Activated CD4-positive, alpha-beta T cell treated with anti-CD3 and anti-CD28 coated beads, Interleukin-2, amount 10 ng/mL, durations not matched to agents 24 days and 14 days (primary cell): ENCODE data around the gene METTL18. TPM values are rescaled to one million over a fixed set of nuclear protein-coding genes. Genes with fewer than 3 reads are reported as not detected.

Source experiments
- DNase-seq: peaks from one replicate; pipeline ENCODE4 v3.0.0; 2022
- H3K27ac Mint-ChIP-seq: one replicate; pipeline ENCODE4 v1.8.0; 2022; ENCODE audit warnings: mild to moderate bottlenecking, mixed read lengths
- H3K27me3 Mint-ChIP-seq: one replicate; pipeline ENCODE4 v1.8.0; 2022; ENCODE audit warnings: mixed read lengths
- H3K36me3 Mint-ChIP-seq: one replicate; pipeline ENCODE4 v1.8.0; 2022; ENCODE audit warnings: low read depth, mild to moderate bottlenecking, mixed read lengths
- H3K4me1 Mint-ChIP-seq: one replicate; pipeline ENCODE4 v1.8.0; 2021; ENCODE audit warnings: mixed read lengths
- H3K4me3 Mint-ChIP-seq: one replicate; pipeline ENCODE4 v1.8.0; 2022; ENCODE audit warnings: mild to moderate bottlenecking, moderate library complexity, mixed read lengths
- H3K9me3 Mint-ChIP-seq: one replicate; pipeline ENCODE4 v1.8.0; 2021; ENCODE audit warnings: mixed read lengths
- intact Hi-C: fragments of 100-400 bp; cut with micrococcal nuclease; formaldehyde crosslinking; loops from one replicate; pipeline ENCODE4 v1.15.1; 2023
- total RNA-seq: library from RNA; stranded (reverse); gene quantifications from 2 replicates; pipeline ENCODE4 v1.2.3, GENCODE V29; 2022

The METTL18 gene
- total RNA-seq, 1 donor from 2014 or later, result 9.3 TPM

GRCh38 chr1:169809370-169810095 is 14.8 kb upstream of the METTL18 start:
- H3K36me3 Mint-ChIP-seq, result peaks cover 34% of the 10 kb centered on the region
- peaks cover 4% of the 10 kb centered on the region for H3K9me3 Mint-ChIP-seq
- H3K4me3 Mint-ChIP-seq, result no peak overlapping the region
- intact Hi-C loops, result loop anchor here (1.0 to 5.0 kb wide), 4 partner anchors 97 to 257 kb away; partner anchors contain the start of genes F5 and SELL
- peak; percentile 63 for DNase-seq
- no peak overlapping the region for H3K27ac Mint-ChIP-seq
- peaks cover 7% of the 10 kb centered on the region for H3K4me1 Mint-ChIP-seq
- no peaks in the 10 kb centered on the region for H3K27me3 Mint-ChIP-seq

DNA sequence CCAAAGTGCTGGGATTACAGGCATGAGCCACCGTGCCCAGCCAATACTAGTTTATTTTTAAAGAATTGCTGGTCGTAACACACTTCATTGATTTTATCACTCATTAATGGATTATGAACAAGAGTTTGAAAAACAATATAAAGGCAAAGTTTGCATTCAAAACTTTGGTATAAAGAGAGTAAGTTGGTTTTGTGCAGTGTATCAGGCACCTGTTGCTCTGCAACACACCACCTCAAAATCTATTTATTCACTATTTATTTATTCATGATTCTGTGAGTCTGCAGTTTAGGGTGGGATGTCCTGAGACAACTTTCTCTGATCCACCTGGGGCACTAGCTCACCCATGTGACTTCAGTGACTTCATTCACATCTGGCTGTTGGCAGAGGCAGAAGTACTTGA is 10.2 kb upstream of the METTL18 start:
- no peak overlapping the region for H3K4me3 Mint-ChIP-seq
- no peaks in the 10 kb centered on the region for H3K27me3 Mint-ChIP-seq
- H3K27ac Mint-ChIP-seq, result no peak overlapping the region
- no peaks in the 10 kb centered on the region for H3K9me3 Mint-ChIP-seq
- peaks cover 41% of the 10 kb centered on the region for H3K36me3 Mint-ChIP-seq
- intact Hi-C loops, result loop anchor here (5.0 kb wide), 3 partner anchors 93 to 253 kb away; partner anchors contain the start of genes F5 and SELL
- DNase-seq, result no peak
- peaks cover 16% of the 10 kb centered on the region for H3K4me1 Mint-ChIP-seq

DNA sequence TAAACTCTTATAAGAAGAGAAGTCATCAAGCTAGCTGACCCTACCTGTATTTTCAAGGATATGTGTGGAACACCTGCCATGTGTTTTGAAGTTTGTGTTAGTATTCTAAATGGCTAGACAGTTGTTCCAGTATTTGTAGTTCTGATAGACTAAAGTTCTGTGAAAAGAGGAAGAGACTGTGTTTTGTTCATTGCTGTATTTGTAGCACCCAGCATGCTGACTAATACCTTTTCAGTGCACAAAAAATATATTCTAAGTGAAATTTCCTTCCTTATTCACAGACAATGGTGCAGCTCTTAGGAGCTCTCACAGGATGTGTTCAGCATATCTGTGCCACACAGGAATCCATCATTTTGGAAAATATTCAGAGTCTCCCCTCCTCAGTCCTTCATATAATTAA is 8.2 kb upstream of the METTL18 start:
- intact Hi-C loops, result no loop called here
- Mint-ChIP-seq H3K9me3 (no peaks in the 10 kb centered on the region), H3K27ac (no peak overlapping the region), H3K4me3 (no peak overlapping the region), H3K36me3 (peaks cover 42% of the 10 kb centered on the region), H3K4me1 (peaks cover 19% of the 10 kb centered on the region), H3K27me3 (no peaks in the 10 kb centered on the region)
- no peak for DNase-seq

DNA sequence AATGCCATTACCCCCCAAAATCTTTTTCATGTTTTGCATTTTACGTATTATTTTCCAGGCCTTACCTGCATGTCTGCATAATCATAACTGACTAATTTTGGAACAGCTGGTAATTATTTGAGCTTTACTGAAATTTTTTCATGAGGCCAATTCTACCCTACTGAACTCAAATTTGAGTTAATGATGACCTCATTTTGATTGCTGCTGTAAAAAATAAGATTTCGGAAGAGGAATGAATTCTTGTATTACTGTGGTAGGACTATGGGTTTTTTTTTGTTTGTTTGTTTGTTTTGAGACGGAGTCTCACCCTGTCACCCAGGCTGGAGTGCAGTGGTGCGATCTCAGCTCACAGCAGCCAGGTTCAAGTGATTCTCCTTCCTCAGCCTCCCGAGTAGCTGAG is 2.6 kb upstream of the METTL18 start:
- Mint-ChIP-seq H3K27ac (peak overlapping the region; percentile 21), H3K4me3 (no peak overlapping the region)
- intact Hi-C loops, result no loop called here

GRCh38 chr1:169796274-169796810 is 1.6 kb upstream of the METTL18 start:
- DNase-seq, result peak; percentile 55
- H3K4me1 Mint-ChIP-seq, result peaks cover 48% of the 10 kb centered on the region
- peak overlapping the region; percentile 99 for H3K4me3 Mint-ChIP-seq
- H3K27me3 Mint-ChIP-seq, result no peaks in the 10 kb centered on the region
- no peaks in the 10 kb centered on the region for H3K9me3 Mint-ChIP-seq
- peaks cover 41% of the 10 kb centered on the region for H3K36me3 Mint-ChIP-seq
- peak overlapping the region; percentile 89 for H3K27ac Mint-ChIP-seq
- intact Hi-C loops, result no loop called here

More for the DNA sequence above, 2.6 kb upstream of the METTL18 start:
- no peak for DNase-seq
- Mint-ChIP-seq H3K27me3 (no peaks in the 10 kb centered on the region), H3K4me1 (peaks cover 44% of the 10 kb centered on the region), H3K36me3 (peaks cover 37% of the 10 kb centered on the region), H3K9me3 (no peaks in the 10 kb centered on the region)

DNA sequence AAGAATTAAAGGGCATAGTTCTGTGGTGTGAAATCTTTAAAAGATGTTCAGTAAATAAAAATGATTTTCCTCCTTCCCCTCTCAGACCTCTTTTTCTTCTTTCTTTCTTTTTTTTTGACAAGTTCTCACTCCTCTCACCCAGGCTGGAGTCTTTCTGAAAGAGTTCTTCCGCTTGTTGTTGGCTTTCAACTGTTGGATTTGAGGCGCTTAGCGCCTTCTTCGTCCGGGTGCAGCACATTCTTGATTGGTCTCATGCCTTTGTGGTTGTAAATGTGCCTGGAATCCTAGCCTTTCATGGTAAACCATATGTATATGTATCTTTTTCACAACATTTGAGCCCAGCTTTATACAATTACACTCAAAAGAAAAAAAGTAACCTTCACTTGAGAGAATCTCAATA is 980 bp upstream of the METTL18 start:
- H3K4me1 Mint-ChIP-seq, result peaks cover 48% of the 10 kb centered on the region
- H3K36me3 Mint-ChIP-seq, result peaks cover 42% of the 10 kb centered on the region
- DNase-seq, result peak; percentile 73

DNA sequence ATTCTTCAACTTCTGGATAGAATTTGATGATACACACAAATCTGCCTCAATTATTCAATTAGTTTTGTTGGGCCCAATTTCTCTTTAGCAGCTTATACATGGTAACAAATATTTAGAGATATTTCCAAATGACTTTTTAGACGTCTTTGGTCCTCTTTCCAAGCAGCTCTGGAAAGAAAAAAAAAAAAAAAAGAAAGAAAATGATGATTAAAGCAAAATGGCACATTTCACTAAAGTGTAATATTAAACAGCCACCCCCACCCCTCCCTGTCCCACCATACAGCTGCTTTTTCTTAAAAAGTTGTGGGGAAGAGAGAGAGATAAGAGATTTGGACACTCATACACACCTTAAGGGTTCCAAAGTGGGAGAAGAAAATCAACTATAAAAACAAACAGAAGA is 977 bp downstream of the METTL18 start:
- no peaks in the 10 kb centered on the region for H3K9me3 Mint-ChIP-seq
- peaks cover 40% of the 10 kb centered on the region for H3K4me1 Mint-ChIP-seq
- peaks cover 4% of the 10 kb centered on the region for H3K27me3 Mint-ChIP-seq
- H3K36me3 Mint-ChIP-seq, result peaks cover 35% of the 10 kb centered on the region
- peak overlapping the region; percentile 97 for H3K27ac Mint-ChIP-seq
- DNase-seq, result no peak
- H3K4me3 Mint-ChIP-seq, result peak overlapping the region; percentile 99
- intact Hi-C loops, result loop anchor here (1.0 to 2.0 kb wide), 6 partner anchors 83 to 425 kb away; partner anchors contain the start of genes BLZF1, F5 and SELL

More for the DNA sequence above, 980 bp upstream of the METTL18 start:
- intact Hi-C loops, result loop anchor here (1.0 to 2.0 kb wide), 7 partner anchors 85 to 427 kb away; partner anchors contain the start of genes BLZF1, F5, KIFAP3 and SELL
- Mint-ChIP-seq H3K4me3 (peak overlapping the region; percentile 99), H3K27me3 (no peaks in the 10 kb centered on the region), H3K9me3 (no peaks in the 10 kb centered on the region), H3K27ac (peak overlapping the region; percentile 97)

GRCh38 chr1:169788402-169788801 is 6.3 kb downstream of the METTL18 start:
- peaks cover 3% of the 10 kb centered on the region for H3K9me3 Mint-ChIP-seq
- no peak overlapping the region for H3K27ac Mint-ChIP-seq
- H3K36me3 Mint-ChIP-seq, result peaks cover 18% of the 10 kb centered on the region
- peaks cover 44% of the 10 kb centered on the region for H3K27me3 Mint-ChIP-seq
- intact Hi-C loops, result no loop called here
- DNase-seq, result no peak
- H3K4me3 Mint-ChIP-seq, result no peak overlapping the region
- peaks cover 18% of the 10 kb centered on the region for H3K4me1 Mint-ChIP-seq

DNA sequence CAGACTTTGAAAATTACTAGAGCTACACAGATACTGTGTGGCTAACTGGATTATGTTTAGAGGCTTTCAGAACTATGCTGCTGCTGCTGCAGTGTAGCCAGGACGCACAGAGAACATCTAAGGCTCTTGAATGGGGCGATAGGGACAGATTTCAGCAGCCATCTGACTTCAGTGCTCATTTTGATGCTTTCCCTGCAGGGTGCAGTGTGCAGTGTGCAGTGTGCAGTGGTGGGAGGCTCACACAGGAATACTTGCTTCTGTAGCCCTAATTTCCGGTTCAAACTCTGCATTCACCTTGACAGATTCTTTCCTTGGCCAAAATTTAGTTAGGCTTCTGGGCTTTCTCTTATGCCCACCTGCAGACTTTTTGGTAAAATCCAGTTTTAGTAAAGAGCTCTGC is 7.7 kb downstream of the METTL18 start:
- Mint-ChIP-seq H3K9me3 (peaks cover 3% of the 10 kb centered on the region), H3K4me1 (peaks cover 6% of the 10 kb centered on the region), H3K4me3 (no peak overlapping the region), H3K27ac (no peak overlapping the region), H3K36me3 (peaks cover 8% of the 10 kb centered on the region), H3K27me3 (peaks cover 50% of the 10 kb centered on the region)
- intact Hi-C loops, result no loop called here
- DNase-seq, result no peak

- H3K27me3 Mint-ChIP-seq, result peaks cover 50% of the 10 kb centered on the region
- intact Hi-C loops, result no loop called here
- no peak overlapping the region for H3K27ac Mint-ChIP-seq
- DNase-seq, result no peak
- H3K9me3 Mint-ChIP-seq, result peaks cover 3% of the 10 kb centered on the region
- no peaks in the 10 kb centered on the region for H3K4me1 Mint-ChIP-seq
- no peaks in the 10 kb centered on the region for H3K36me3 Mint-ChIP-seq
- H3K4me3 Mint-ChIP-seq, result no peak overlapping the region
These were observed 9.4 kb downstream of the METTL18 start for GRCh38 chr1:169785267-169785666.

DNA sequence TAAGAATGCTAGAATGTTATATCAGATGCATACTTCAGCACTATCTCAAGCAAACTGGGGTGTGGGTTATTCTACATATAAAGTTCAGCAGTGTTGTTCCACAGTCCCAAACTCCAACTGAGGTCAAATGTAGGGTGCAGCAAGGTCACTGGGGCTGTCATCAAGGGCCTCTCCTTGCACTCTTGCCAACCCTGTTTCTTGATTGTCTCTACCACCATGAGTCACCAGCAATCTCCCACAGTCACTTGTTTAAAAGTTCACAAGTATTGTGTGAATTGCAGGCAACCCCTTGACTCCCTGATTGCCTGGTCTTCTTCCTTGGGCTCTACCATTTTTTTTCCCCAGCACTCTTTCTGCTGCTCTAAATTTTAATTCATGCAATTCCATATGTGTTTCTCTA is 10.6 kb downstream of the METTL18 start:
- peaks cover 3% of the 10 kb centered on the region for H3K9me3 Mint-ChIP-seq
- DNase-seq, result no peak
- H3K27ac Mint-ChIP-seq, result no peak overlapping the region
- H3K27me3 Mint-ChIP-seq, result peaks cover 48% of the 10 kb centered on the region
- H3K36me3 Mint-ChIP-seq, result no peaks in the 10 kb centered on the region
- no peak overlapping the region for H3K4me3 Mint-ChIP-seq
- no peaks in the 10 kb centered on the region for H3K4me1 Mint-ChIP-seq
- intact Hi-C loops, result no loop called here

DNA sequence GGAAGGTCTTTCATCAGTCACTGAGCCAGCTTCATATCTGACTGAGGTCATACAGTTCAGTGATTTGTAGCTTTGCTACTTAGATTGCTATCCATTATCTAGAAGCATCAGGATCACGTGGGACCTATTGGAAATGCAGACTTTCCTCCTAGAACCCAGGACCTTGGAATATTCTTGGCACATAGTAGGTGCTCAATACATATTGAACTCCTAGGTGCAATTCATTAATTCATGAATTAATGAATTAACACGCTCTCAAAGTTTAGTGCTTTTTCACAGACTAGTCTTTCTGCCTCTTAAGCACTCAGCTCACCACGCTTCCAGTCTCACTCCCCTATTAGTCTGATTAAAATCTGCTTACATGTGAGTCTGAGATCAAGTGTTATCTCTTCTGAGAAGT is 12.1 kb downstream of the METTL18 start:
- no peaks in the 10 kb centered on the region for H3K36me3 Mint-ChIP-seq
- intact Hi-C loops, result no loop called here
- no peak overlapping the region for H3K4me3 Mint-ChIP-seq
- H3K27me3 Mint-ChIP-seq, result peaks cover 41% of the 10 kb centered on the region
- H3K27ac Mint-ChIP-seq, result no peak overlapping the region
- no peak for DNase-seq
- H3K4me1 Mint-ChIP-seq, result no peaks in the 10 kb centered on the region
- peaks cover 7% of the 10 kb centered on the region for H3K9me3 Mint-ChIP-seq

DNA sequence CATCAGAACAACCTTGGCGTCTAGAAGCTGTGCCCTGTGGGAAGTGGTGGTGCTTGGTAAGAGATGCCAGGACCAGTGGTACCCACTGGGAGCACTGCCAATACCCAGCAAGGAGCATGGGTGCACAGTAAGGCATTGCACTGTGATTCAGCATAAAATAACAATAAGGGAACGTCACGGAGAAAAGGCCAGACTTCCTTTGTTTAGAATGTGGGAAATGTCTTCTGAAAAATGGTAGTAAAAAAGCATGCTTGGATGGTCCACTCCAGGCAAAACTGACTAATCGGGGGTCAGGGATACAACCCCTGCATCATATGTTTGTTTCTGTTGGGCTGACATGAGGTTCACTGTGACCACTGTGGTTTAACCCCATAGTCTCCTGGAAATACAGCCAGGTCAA is 14.7 kb downstream of the METTL18 start:
- Mint-ChIP-seq H3K9me3 (peaks cover 7% of the 10 kb centered on the region), H3K27me3 (peaks cover 21% of the 10 kb centered on the region), H3K4me1 (no peaks in the 10 kb centered on the region), H3K4me3 (no peak overlapping the region), H3K36me3 (no peaks in the 10 kb centered on the region), H3K27ac (no peak overlapping the region)
- no peak for DNase-seq
- intact Hi-C loops, result no loop called here

DNA sequence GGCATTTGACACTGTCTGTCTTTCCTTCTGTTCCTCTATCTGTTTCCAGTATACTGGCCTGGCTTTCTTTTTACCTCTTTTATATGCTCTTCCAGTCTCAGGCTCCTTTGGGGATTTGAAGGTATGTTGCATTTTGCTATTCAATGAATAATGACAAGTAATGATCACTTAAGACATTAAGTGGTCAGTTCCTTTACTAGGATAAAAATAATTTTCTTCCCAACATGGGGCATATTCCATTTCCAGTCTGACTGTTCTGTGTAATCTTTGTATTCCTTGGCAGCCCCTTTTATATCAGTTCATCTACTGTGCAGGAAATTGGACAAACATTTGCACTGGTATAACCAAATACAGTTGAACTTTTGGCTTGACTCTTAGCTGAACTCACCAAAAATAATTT is 15.6 kb downstream of the METTL18 start:
- no peak for DNase-seq
- peaks cover 12% of the 10 kb centered on the region for H3K27me3 Mint-ChIP-seq
- H3K36me3 Mint-ChIP-seq, result no peaks in the 10 kb centered on the region
- no peaks in the 10 kb centered on the region for H3K4me1 Mint-ChIP-seq
- no peak overlapping the region for H3K27ac Mint-ChIP-seq
- intact Hi-C loops, result no loop called here
- H3K9me3 Mint-ChIP-seq, result peaks cover 4% of the 10 kb centered on the region
- no peak overlapping the region for H3K4me3 Mint-ChIP-seq
